ENCODE results near the gene TBX10.

- TF ChIP-seq POLR2A (IDR thresholded peaks at IDR 0.05; ENCODE audit: control extremely low read depth in 1 of 2, low read depth in 2 of 2, low read length in 2 of 2) (no peak), HDAC2 (IDR thresholded peaks at IDR 0.05; ENCODE audit: borderline replicate concordance in 1 of 2, low read depth in 2 of 2, low read length in 2 of 2) (no peak), BCL11A (IDR thresholded peaks at IDR 0.05; ENCODE audit: low read depth in 2 of 2, low read length in 2 of 2) (no peak), RAD21 (IDR thresholded peaks at IDR 0.05 in 1 of 2, conservative IDR thresholded peaks at IDR 0.05 in 1 of 2; ENCODE audit: low read depth in 2 of 2, low read length in 2 of 2) (peak; percentile 65 to 75), JUND (IDR thresholded peaks at IDR 0.05; ENCODE audit: low read length) (no peak), BRCA1 (IDR thresholded peaks at IDR 0.05; ENCODE audit: low read depth, low read length) (no peak), CEBPB (IDR thresholded peaks at IDR 0.05; ENCODE audit: low read depth, low read length) (peak; percentile 94), CTCF (IDR thresholded peaks at IDR 0.05; ENCODE audit: control extremely low read depth in 1 of 3, insufficient read depth in 1 of 3, low read depth in 1 of 3, low read length in 3 of 3) (peak in 2 of 3 experiments; percentile 55 to 72; a peak in 3 of 4 replicates), YY1 (IDR thresholded peaks at IDR 0.05; ENCODE audit: low read depth, low read length) (no peak), MAX (IDR thresholded peaks at IDR 0.05) (no peak; the same call in 1 of the 2 replicates), EZH2 (IDR thresholded peaks at IDR 0.05; ENCODE audit: low read depth, low read length, severe bottlenecking) (no peak), EP300 (IDR thresholded peaks at IDR 0.05; ENCODE audit: borderline replicate concordance in 1 of 2, low read depth in 2 of 2, low read length in 2 of 2) (no peak), RXRA (IDR thresholded peaks at IDR 0.05; ENCODE audit: insufficient read depth, low read depth, low read length) (no peak)
Observed at GRCh38 chr11:67644042-67644441, 4.5 kb upstream of the TBX10 start.
